ENCODE measurements around the gene PKP3.
"Not testable (repeated sequence)": the region's sequence is repeated elsewhere in the genome, so short reads cannot be mapped to it uniquely, and the experiment has no call there.

PKP3 gene

GRCh38 chr11:379205-380094 is 14.6 kb upstream of the PKP3 start:
- DNase-seq: no peak

DNA sequence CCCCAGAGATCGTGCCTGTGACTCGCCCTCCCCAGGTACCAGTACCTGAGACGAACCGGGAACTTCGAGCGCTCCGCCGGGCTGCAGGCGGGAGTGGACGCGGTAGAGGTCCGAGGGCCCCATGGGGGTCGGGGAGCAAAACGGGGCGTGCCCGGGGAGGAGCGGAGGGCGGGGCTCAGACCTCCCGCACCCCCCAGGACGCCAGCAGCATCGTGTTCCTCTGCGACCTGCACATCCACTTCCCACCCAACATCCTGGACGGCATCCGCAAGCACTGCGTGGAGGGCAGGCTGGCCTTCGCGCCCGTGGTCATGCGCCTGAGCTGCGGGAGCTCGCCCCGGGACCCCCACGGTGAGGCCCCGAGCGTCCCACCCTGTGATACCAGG is 13.9 kb upstream of the PKP3 start:
- DNase-seq: no peak

- DNase-seq: no peak
Observed at GRCh38 chr11:380491-380890, 13.5 kb upstream of the PKP3 start.

DNA sequence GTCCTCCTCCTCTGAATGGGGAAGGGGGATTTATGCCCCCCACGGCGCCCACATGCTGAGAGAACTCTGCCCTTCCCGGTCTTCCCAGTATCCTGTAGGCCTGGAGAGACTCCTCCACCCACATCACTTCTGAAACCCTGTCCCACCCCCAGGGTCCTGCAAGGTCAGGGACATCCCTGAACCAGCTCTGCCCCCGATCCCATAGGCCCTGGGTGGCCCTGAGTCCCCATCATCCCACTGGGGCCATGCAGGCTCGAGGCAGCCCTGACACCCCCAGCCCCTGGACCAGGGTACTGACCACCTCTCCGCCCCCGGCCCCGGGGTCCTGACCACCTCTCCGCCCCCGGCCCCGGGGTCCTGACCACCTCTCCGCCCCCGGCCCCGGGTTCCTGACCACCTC is 13.0 kb upstream of the PKP3 start:
- DNase-seq: no peak

GRCh38 chr11:381501-382072 is 12.4 kb upstream of the PKP3 start:
- DNase-seq: no peak

GRCh38 chr11:382081-382629 is 11.9 kb upstream of the PKP3 start:
- DNase-seq: no peak

- no peak for DNase-seq
Observed at GRCh38 chr11:383431-383830, 10.6 kb upstream of the PKP3 start.

GRCh38 chr11:384511-384910 is 9.5 kb upstream of the PKP3 start:
- DNase-seq: no peak

DNA sequence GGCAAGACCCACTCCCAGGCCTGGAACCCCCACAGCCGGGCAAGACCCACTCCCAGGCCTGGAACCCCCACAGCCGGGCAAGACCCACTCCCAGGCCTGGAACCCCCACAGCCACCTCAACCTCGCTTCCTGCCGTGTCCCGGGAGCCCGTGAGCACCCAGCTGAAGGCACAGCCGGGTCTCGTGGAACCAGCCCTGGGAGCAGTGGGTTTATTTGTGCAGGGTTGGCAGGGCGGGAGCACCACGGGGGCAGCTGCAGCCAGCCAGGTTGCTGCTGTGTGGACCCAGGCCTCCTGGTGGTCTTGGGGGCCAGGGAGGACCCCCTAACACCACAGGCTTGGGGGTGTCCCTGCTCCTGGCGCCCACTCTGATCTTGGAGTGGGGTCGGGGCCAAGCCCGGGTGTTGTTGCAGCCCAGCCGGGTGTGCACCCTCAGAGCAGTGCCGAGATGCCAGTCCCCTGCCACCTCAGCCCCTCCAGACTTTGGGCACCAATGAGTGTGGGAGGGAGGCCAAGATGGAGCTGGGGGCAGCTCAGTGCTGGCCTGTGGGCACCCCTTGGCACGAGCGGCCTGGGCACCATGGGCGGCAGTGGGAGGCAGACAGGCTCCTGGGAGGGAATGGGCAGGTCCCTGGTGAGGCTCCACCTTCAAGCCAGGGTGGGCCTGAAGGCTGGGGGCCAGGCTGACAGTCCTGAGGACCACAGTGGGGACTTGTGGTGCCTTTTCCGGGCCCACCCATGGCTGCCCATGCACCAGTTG is 8.2 kb upstream of the PKP3 start:
- no peak for DNase-seq

DNA sequence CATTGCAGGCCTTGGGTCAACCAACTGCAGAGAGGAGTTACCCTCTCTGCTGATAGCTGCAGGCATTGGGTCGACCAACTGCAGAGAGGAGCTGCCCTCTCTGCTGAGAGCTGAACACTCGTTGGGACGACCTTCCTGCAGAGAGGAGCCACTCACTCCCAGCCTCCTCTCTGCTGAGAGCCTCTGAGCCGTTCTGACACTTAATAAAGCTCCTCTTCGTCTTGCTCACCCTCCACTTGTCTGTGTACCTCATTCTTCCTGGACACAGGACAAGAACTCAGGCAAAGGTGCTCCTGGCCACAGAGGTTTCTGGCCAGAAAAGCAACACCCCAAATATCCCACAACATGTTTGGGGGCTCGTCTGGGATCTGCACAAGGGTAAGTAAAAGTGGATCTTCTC is 7.5 kb upstream of the PKP3 start:
- no peak for DNase-seq

- DNase-seq: no peak
Observed at GRCh38 chr11:387193-387793, 6.7 kb upstream of the PKP3 start.

DNA sequence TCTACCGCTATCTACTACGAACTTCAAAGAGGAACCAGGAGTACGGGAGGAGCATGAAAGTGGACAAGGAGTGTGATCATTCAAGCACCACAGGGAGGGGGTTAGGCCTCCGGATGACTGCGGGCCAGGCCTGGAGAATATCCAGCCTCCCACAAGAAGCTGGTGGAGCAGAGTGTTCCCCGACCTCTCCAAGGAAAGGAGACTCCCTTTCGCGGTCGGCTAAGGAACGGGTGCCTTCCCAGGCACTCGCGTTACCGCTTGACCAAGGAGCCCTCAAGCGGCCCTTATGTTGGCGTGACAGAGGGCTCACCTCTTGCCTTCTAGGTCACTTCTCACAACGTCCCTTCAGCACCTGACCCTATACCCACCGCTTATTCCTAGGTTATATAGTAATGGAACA is 4.6 kb upstream of the PKP3 start:
- not testable (repeated sequence) for DNase-seq

DNA sequence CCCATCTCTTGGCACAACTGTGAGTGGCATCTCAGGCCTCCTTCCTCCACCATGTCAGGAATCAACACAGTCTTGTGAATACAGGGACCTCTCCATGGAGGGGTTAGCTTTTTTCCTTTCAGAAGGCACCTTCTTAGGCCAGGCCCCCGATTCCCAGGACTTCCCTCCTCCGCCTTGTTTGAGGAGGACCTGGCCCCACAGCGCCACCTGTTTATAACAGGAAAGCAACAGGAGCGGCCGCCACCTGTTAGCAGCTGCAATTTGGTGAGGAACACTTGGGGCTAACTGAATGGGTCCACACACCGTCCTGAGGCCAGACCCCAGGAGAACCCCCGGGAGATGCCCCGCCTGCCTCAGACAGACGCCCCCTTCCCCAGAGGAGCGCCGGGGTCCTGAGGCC is 3.8 kb upstream of the PKP3 start:
- DNase-seq: no peak

DNA sequence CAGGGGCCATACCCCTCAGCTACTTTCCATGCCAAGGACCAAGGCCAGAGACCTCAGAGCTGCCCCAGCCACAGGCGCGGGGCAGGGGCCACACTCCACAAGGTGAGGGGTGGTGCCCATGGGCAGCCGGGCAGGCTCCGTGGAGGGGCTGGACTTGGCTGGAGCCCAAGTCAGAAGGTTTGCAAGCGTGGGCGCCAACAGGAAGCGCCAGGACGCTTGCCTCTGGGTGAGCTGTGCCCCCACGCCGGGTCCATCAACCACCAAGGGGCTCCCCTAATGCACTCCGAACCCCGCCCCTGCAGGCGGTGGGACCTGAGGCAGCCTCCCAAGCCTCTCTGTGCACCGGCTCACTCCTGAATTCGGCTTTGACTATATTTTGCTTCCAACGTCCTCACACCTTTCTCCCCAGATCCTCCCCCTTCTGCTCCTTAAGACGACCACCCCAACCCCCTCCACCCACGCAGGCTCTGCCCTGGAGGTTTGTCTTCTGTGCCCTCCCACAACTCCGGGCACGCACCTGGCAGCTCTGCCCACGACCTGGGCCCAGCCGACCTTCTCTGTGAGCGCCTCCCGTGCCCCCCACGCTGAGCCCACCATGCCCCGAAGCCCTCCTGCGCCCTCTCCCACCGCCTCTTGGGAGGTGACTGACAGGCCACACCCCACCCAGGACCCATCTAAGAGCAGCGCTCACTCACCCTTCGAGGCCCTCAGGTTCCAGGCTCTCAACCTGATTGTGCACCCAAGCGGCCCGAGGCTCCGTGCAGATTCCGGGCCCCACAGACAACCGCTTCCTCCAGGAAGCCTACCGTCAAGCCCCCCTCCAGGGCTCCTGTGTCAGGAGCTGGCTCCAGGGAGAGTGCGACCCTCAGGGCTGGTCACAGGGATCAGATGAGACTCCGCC is 2.6 kb upstream of the PKP3 start:
- no peak for DNase-seq

DNA sequence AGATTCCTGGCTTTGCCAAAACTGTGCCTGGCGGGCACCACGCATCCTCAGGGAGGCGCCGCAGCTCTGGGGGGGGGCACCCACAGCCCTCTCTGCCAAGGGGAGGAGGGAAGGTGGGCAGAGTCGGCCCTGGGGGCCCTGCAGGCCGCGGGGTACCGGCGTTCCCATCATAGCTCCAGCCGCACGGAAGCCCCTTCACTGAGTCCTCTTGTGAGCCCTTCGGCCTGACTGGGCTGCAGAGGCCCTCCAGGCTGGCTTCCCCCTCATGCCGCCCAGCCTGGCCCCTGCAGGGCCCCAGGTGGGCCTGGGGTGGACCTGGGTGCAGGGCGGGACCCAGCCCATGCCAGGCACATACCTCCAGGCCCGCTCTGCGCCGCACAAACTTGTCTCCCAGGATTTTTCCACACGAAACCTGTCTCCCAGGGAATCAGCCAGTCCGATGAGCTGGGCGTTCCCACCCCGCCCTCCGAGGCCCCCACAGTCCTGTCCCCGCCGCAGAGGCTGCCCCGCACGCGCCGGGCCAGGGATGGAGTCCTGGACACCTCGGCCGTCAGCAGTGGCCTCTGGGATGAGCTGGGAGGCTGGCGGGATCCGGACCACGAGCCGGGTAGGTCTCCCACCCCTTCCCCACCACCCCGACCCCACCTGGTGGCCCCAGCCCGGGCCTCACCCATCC is 1.8 kb upstream of the PKP3 start:
- no peak for DNase-seq

DNA sequence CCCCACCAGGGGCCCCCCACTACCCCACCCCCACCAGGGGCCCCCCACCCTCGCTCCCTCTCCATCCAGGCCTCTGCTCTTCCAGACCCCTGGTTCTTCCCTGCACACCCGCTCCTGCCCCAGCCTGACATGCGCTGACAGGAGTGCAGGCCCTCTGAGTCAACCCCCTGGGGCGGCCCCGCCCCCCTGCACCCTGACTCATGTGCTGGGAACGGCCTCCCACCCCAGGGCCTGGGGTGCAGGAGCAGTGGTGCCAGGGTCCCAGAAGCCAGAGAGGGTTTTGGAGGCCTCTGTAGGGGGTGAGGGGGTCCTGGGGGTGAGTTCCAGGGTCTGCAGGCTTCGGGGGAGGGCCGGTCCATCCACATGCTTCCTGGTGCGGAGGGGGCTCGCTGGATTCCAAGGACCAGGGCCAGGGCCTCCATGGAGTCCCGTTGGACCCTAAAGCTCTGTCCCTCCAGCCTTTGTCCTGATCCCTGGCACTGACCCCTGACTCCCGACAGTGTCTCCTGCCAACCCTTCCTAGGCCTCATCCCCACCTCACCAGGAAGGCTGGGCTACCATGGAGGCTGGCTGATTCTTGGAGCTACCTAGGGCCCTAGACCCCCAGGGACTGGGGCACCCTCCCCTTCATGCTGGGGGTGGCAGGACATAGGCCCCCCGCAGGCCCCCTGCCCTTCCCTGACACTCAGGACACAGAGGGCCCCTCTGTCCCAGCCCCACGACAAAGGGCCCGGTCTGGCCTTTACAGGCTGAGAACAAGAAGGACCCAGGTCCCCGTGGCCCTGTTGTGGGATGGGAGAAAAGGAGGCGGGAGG is 583 bp upstream of the PKP3 start:
- no peak for DNase-seq

DNA sequence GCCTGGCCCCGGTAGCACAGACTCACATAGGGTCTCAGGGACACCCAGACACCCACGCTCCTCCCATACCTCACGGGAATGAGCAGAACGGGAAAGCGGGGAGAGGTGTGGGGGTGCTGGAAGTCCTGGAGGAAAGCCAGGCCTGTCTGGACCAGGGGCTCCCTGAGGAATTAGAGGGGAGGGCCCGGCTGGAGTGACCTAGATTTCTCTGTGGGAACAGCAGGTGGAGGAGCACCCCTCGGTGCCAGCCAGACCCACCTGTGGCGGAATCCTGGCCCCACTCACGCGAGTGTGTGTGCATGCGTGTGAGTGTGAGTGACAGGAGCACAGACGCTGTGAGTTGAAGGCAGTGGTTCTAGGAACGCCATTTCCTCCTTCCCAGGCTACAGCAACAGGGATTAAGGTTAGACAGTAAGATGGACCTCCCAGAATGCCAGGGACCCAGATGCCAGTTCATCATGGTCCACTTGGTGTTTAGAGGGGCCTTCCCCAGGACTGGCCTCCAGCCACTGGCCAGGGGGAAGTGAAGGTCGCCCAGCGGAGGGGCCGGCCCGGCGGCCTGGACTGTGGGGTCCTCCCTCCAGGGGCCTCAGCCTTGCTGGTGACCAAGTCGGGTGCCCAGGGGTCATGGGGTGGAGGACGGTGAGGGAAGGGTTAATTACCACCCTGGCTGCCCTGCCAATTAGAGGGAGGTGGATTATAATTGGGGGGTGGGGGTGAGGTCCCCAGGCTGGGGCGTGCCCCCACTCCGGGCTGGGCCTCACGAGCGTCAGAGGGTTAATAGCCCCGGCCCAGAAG is 1.0 kb downstream of the PKP3 start:
- no peak for DNase-seq

DNA sequence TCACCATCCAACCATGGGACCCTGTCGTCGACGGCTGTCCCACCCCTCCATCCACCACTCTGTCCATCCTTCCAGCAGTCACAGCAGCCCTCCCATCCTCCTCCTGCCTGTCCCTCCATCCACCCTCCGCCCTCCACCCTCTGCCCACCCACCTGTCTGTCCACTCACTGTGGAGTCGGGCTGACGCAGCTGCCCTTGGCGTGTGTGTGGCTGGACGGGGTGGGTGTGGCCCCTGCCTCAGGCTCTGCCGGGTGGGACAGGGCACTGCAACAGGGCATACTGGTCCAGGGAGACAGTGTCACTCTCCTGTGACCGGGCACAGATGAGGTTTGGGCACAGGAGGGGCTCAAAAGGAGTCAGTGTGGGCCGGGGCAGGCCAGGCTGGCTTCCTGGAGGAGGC is 1.9 kb downstream of the PKP3 start:
- no peak for DNase-seq

GRCh38 chr11:396511-396947 is 2.5 kb downstream of the PKP3 start:
- no peak for DNase-seq
